ENCODE results near the gene SH3GL1.
A peak's percentile ranks its signal among the peaks of the same experiment; 100 is the strongest.

SH3GL1 gene

DNA sequence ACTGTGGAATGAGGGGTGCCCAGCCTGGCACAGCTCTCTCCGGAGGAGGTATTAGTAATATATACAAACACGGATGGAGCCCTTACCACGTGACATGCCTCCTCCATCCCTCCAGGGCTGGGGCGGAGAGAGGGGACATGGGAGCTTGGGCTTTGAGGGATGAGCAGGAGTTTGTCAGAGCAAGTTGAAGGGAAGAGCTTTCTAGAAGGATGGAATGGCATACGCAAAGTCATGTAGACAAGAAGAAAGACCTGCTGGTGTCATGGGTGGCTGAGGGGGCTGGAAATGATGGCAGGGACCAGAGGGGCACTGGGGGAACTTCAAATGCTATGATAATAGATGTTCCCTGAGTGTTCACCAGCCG is 54.3 kb downstream of the SH3GL1 start:
- no peaks in the 10 kb centered on the region for H3F3A ChIP-seq (ENCODE audit: insufficient read depth, low read length)
- peaks cover 12% of the 10 kb centered on the region for H3K4me1 ChIP-seq (ENCODE audit: insufficient read depth, low read length, severe bottlenecking)
- TF ChIP-seq, protein P1, sequence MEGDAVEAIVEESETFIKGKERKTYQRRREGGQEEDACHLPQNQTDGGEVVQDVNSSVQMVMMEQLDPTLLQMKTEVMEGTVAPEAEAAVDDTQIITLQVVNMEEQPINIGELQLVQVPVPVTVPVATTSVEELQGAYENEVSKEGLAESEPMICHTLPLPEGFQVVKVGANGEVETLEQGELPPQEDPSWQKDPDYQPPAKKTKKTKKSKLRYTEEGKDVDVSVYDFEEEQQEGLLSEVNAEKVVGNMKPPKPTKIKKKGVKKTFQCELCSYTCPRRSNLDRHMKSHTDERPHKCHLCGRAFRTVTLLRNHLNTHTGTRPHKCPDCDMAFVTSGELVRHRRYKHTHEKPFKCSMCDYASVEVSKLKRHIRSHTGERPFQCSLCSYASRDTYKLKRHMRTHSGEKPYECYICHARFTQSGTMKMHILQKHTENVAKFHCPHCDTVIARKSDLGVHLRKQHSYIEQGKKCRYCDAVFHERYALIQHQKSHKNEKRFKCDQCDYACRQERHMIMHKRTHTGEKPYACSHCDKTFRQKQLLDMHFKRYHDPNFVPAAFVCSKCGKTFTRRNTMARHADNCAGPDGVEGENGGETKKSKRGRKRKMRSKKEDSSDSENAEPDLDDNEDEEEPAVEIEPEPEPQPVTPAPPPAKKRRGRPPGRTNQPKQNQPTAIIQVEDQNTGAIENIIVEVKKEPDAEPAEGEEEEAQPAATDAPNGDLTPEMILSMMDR (IDR thresholded peaks at IDR 0.05; ENCODE audit: low read length), result no peak
- no peaks in the 10 kb centered on the region for H3K9me2 ChIP-seq (ENCODE audit: low read depth, low read length)
- H3K9me3 ChIP-seq (ENCODE audit: low read length), result no peaks in the 10 kb centered on the region
- H3K36me3 ChIP-seq (ENCODE audit: insufficient read depth, low read length), result peaks cover 15% of the 10 kb centered on the region
- H3K79me2 ChIP-seq (ENCODE audit: insufficient read depth, low read length), result no peaks in the 10 kb centered on the region
- no peak overlapping the region for H3K9ac ChIP-seq (ENCODE audit: low read length)
- no peak overlapping the region for H3K27ac ChIP-seq (ENCODE audit: low read depth, low read length, poor library complexity, severe bottlenecking)
- H4K20me1 ChIP-seq (ENCODE audit: insufficient read depth, low read length), result no peaks in the 10 kb centered on the region
- H2AFZ ChIP-seq (ENCODE audit: low read length), result no peak overlapping the region
- H3K4me3 ChIP-seq (ENCODE audit: low read depth, low read length, poor library complexity, severe bottlenecking), result no peak overlapping the region
- H3K27me3 ChIP-seq (ENCODE audit: insufficient read depth, low read length), result no peaks in the 10 kb centered on the region
- H3K4me2 ChIP-seq (ENCODE audit: low read length), result no peak overlapping the region

DNA sequence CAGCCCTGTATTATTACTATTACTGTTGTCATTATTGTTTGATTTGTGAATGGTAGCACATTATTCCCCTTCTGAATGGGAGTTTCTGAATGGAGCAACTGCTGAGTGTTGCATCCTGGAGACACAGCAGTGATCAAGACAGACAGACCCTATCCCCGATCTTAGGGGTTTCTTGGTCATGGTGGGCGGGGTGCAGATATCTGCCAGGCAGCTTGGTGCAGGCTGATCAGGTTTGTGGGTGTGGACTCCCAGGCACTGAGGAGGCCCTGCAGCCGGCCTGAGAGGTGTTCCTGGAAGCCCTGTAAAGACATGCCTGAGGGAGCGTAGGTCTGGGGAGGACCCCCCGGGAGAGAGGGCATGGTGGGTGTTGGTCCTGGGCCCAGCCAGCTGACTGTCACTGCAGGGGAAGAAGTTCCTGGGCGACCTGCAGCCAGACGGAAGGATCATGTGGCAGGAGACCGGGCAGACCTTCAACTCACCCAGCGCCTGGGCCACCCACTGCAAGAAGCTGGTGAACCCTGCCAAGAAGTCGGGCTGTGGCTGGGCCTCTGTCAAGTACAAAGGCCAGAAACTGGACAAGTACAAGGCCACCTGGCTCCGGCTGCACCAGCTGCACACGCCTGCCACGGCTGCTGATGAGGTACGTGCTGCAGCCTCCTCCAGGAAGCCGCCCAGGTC is 54.9 kb downstream of the SH3GL1 start:
- H3K27me3 ChIP-seq (ENCODE audit: insufficient read depth, low read length), result no peaks in the 10 kb centered on the region
- H3K9me2 ChIP-seq (ENCODE audit: low read depth, low read length), result no peaks in the 10 kb centered on the region
- H3K4me1 ChIP-seq (ENCODE audit: insufficient read depth, low read length, severe bottlenecking), result peaks cover 12% of the 10 kb centered on the region
- no peak overlapping the region for H3K9ac ChIP-seq (ENCODE audit: low read length)
- H3K79me2 ChIP-seq (ENCODE audit: insufficient read depth, low read length), result no peaks in the 10 kb centered on the region
- no peak overlapping the region for H2AFZ ChIP-seq (ENCODE audit: low read length)
- H3K4me3 ChIP-seq (ENCODE audit: low read depth, low read length, poor library complexity, severe bottlenecking), result no peak overlapping the region
- TF ChIP-seq EZH2 (IDR thresholded peaks at IDR 0.05; ENCODE audit: borderline replicate concordance, low read length), result no peak
- TF ChIP-seq, protein P1 (IDR thresholded peaks at IDR 0.05; ENCODE audit: low read length), result no peak
- H3K9me3 ChIP-seq (ENCODE audit: low read length), result no peaks in the 10 kb centered on the region
- H3K36me3 ChIP-seq (ENCODE audit: insufficient read depth, low read length), result peaks cover 15% of the 10 kb centered on the region
- H3F3A ChIP-seq (ENCODE audit: insufficient read depth, low read length), result no peaks in the 10 kb centered on the region
- no peak overlapping the region for H3K27ac ChIP-seq (ENCODE audit: low read depth, low read length, poor library complexity, severe bottlenecking)
- H4K20me1 ChIP-seq (ENCODE audit: insufficient read depth, low read length), result no peaks in the 10 kb centered on the region
- H3K4me2 ChIP-seq (ENCODE audit: low read length), result no peak overlapping the region

DNA sequence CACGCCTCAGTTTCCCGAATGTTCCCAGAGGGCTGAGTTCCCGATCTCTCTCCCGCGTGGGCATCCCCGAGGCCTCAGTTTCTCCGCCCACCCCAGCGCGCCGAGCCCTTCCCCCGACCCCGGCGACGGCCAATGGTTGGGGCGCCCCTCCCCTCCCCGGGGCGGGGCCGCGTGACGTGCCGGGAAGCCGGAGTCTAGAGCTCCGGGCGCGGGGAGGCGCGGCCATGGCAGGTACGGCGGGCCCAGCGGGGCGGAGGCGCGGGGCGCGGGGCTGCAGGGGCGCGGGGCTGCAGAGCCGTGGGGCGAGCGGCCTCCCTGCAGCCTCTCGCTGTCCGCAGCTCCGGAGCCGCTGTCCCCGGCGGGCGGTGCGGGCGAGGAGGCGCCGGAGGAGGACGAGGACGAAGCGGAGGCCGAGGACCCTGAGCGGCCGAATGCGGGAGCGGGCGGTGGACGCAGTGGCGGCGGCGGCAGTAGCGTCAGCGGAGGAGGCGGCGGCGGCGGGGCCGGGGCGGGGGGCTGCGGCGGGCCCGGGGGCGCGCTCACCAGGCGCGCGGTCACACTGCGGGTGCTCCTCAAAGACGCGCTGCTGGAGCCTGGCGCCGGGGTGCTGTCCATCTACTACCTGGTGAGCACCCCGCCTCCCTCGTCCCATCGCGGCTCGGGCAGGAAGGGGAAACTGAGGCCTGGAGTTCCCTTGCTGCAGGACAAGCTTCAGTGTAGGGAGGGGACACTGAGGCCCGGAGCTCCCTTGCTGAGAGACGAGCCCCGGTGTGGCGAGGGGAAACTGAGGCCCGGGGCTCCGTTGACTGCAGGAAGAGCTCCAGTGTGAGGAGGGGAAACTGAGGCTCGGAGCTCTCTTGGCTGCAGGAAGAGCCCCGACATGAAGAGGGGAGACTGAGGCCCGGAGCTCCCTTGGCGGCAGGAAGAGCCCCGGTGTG is 56.7 kb downstream of the SH3GL1 start, which contains the start of gene MPND:
Gene MPND, plus strand, starts transcription at position 193 of the 938 bp plus-strand sequence. Its CDS starts 32 bp downstream, at position 225.
- Histone ChIP-seq H3K4me1 (ENCODE audit: insufficient read depth, low read length, severe bottlenecking) (peaks cover 14% of the 10 kb centered on the region), H2AFZ (ENCODE audit: low read length) (peak within 1 kb of the TSS; percentile 93), H3K27ac (ENCODE audit: low read depth, low read length, poor library complexity, severe bottlenecking) (peak within 1 kb of the TSS; percentile 86), H3K4me2 (ENCODE audit: low read length) (peak within 1 kb of the TSS; percentile 79), H3K79me2 (ENCODE audit: insufficient read depth, low read length) (no peaks in the 10 kb centered on the region), H3K9me3 (ENCODE audit: low read length) (no peaks in the 10 kb centered on the region), H3K27me3 (ENCODE audit: insufficient read depth, low read length) (no peaks in the 10 kb centered on the region), H3K4me3 (ENCODE audit: low read depth, low read length, poor library complexity, severe bottlenecking) (peak within 1 kb of the TSS; percentile 87), H3K9me2 (ENCODE audit: low read depth, low read length) (no peaks in the 10 kb centered on the region), H3K36me3 (ENCODE audit: insufficient read depth, low read length) (peaks cover 15% of the 10 kb centered on the region), H4K20me1 (ENCODE audit: insufficient read depth, low read length) (no peaks in the 10 kb centered on the region), H3F3A (ENCODE audit: insufficient read depth, low read length) (no peaks in the 10 kb centered on the region), H3K9ac (ENCODE audit: low read length) (peak within 1 kb of the TSS; percentile 87)
- TF ChIP-seq EZH2 (IDR thresholded peaks at IDR 0.05; ENCODE audit: borderline replicate concordance, low read length), result no peak
- TF ChIP-seq, protein P1 (IDR thresholded peaks at IDR 0.05; ENCODE audit: low read length), result no peak
